ENCODE results near the gene CD99. TPM values are rescaled to one million over a fixed set of nuclear protein-coding genes. Genes with fewer than 3 reads are reported as not detected.

CD99 gene
- total and polyA plus RNA-seq, 2 of the 13 experiments (the other 11 are each of a cell fraction or from before 2014, with no cell fraction given) = 78.8 to 111 TPM

- POLR2A ChIA-PET = no interaction called here
Observed at GRCh38 chrX:2781698-2782097, 90.6 kb downstream of the CD99 start.

GRCh38 chrX:2782171-2782570 is 91.1 kb downstream of the CD99 start:
- in situ Hi-C loops (cut with HindIII; ENCODE audit: extremely low pct_ligation_motif_present, low pct_unique_long_range_greater_than_20kb) (no loop called here), intact Hi-C loops (cut with micrococcal nuclease; ENCODE audit: unreplicated experiment) (no loop called here)
- CTCF ChIA-PET (ENCODE audit: low intra/inter-chr PET ratio, low total read pairs) = no interaction called here
- no peak for TF ChIP-seq NFE2 (CRISPR knock-in tag; IDR thresholded peaks at IDR 0.05)
- no peak for TF ChIP-seq ZSCAN22 (CRISPR knock-in tag; IDR thresholded peaks at IDR 0.05)
- no peak for TF ChIP-seq ZNF776 (CRISPR knock-in tag; IDR thresholded peaks at IDR 0.05)
- TF ChIP-seq KAT8 (CRISPR knock-in tag; IDR thresholded peaks at IDR 0.05) = no peak
- TF ChIP-seq ZNF326 (CRISPR knock-in tag; IDR thresholded peaks at IDR 0.05; ENCODE audit: borderline replicate concordance) = no peak
- no peak for TF ChIP-seq ARID4A (CRISPR knock-in tag; IDR thresholded peaks at IDR 0.05; ENCODE audit: borderline replicate concordance)
- TF ChIP-seq ZNF337 (CRISPR knock-in tag; IDR thresholded peaks at IDR 0.05; ENCODE audit: borderline replicate concordance, low read depth) = no peak
- TF ChIP-seq CENPX (CRISPR knock-in tag; IDR thresholded peaks at IDR 0.05) = no peak
- TF ChIP-seq ADNP (CRISPR knock-in tag; IDR thresholded peaks at IDR 0.05) = no peak
- no peak for TF ChIP-seq KLF9 (CRISPR knock-in tag; IDR thresholded peaks at IDR 0.05; ENCODE audit: low read depth)
- TF ChIP-seq ZFP36 (IDR thresholded peaks at IDR 0.05; ENCODE audit: borderline replicate concordance, low read depth, low read length, partially characterized antibody) = no peak
- TF ChIP-seq, protein P1, sequence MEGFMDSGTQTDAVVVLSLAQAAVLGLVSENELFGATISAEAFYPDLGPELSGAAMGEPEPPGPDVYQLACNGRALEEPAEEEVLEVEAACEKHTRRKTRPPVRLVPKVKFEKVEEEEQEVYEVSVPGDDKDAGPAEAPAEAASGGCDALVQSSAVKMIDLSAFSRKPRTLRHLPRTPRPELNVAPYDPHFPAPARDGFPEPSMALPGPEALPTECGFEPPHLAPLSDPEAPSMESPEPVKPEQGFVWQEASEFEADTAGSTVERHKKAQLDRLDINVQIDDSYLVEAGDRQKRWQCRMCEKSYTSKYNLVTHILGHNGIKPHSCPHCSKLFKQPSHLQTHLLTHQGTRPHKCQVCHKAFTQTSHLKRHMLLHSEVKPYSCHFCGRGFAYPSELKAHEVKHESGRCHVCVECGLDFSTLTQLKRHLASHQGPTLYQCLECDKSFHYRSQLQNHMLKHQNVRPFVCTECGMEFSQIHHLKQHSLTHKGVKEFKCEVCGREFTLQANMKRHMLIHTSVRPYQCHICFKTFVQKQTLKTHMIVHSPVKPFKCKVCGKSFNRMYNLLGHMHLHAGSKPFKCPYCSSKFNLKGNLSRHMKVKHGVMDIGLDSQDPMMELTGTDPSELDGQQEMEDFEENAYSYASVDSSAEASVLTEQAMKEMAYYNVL (CRISPR knock-in tag; IDR thresholded peaks at IDR 0.05; ENCODE audit: borderline replicate concordance) = no peak
- TF ChIP-seq ZC3H13 (CRISPR knock-in tag; IDR thresholded peaks at IDR 0.05) = no peak
- Histone ChIP-seq H3K27me3 (ENCODE audit: control insufficient read depth in 1 of 2, insufficient read depth in 2 of 2, low read length in 2 of 2) (no peaks in the 10 kb centered on the region), H3K36me3 (replicated peaks in 1 of 2; ENCODE audit: control insufficient read depth in 1 of 2, insufficient read depth in 2 of 2, low read length in 2 of 2) (no peaks in the 10 kb centered on the region), H3K4me1 (ENCODE audit: insufficient read depth, low read length) (peaks cover 28% of the 10 kb centered on the region), H3K27ac (ENCODE audit: extremely low read length, insufficient read depth, low read length) (no peak overlapping the region), H3K9ac (ENCODE audit: insufficient read depth, low read depth, low read length) (no peak overlapping the region), H2AFZ (ENCODE audit: low read length) (no peak overlapping the region), H3K9me3 (ENCODE audit: low read length) (no peaks in the 10 kb centered on the region), H3K4me2 (ENCODE audit: low read depth, low read length) (peak overlapping the region; percentile 83), H4K20me1 (ENCODE audit: insufficient read depth, low read length) (no peaks in the 10 kb centered on the region), H3K4me3 (replicated peaks in 1 of 3; ENCODE audit: insufficient read depth in 1 of 3, low read depth in 2 of 3, low read length in 3 of 3) (peak overlapping the region; percentile 42 to 66 (median 64); a peak in 3 of 6 replicates), H3K79me2 (ENCODE audit: insufficient read depth, low read length) (no peaks in the 10 kb centered on the region)
- POLR2A ChIA-PET = no interaction called here
- no peak for DNase-seq (ENCODE audit: low spot score)
- 6% methylated on average over 4 of the region's 4 CpGs for WGBS (ENCODE audit: low lambda C conversion rate)
- FAIRE-seq = no peak
- no peak for ATAC-seq
- no TSS peak for BruUV-seq (replicated peaks)

More at GRCh38 chrX:2781698-2782097, 90.6 kb downstream of the CD99 start:
- H3K4me3 ChIP-seq (replicated peaks in 1 of 3; ENCODE audit: insufficient read depth in 1 of 3, low read depth in 2 of 3, low read length in 3 of 3) = peak overlapping the region; percentile 42 to 66 (median 64); a peak in 5 of 6 replicates
- in situ Hi-C loops (cut with HindIII; ENCODE audit: extremely low pct_ligation_motif_present, low pct_unique_long_range_greater_than_20kb) (no loop called here), intact Hi-C loops (cut with micrococcal nuclease; ENCODE audit: unreplicated experiment) (no loop called here)
- H3K36me3 ChIP-seq (replicated peaks in 1 of 2; ENCODE audit: control insufficient read depth in 1 of 2, insufficient read depth in 2 of 2, low read length in 2 of 2) = no peaks in the 10 kb centered on the region
- H2AFZ ChIP-seq (ENCODE audit: low read length) = no peak overlapping the region
- H3K4me1 ChIP-seq (ENCODE audit: insufficient read depth, low read length) = peaks cover 28% of the 10 kb centered on the region
- H4K20me1 ChIP-seq (ENCODE audit: insufficient read depth, low read length) = no peaks in the 10 kb centered on the region
- CTCF ChIA-PET (ENCODE audit: low intra/inter-chr PET ratio, low total read pairs) = no interaction called here
- ATAC-seq = no peak
- TF ChIP-seq RXRB (CRISPR knock-in tag; IDR thresholded peaks at IDR 0.05; ENCODE audit: borderline replicate concordance) = no peak
- H3K4me2 ChIP-seq (ENCODE audit: low read depth, low read length) = peak overlapping the region; percentile 83
- no TSS peak for BruUV-seq (replicated peaks)
- H3K9me3 ChIP-seq (ENCODE audit: low read length) = no peaks in the 10 kb centered on the region
- no peak for FAIRE-seq
- no peaks in the 10 kb centered on the region for H3K79me2 ChIP-seq (ENCODE audit: insufficient read depth, low read length)
- peak overlapping the region; percentile 97 for H3K27ac ChIP-seq (ENCODE audit: extremely low read length, insufficient read depth, low read length)
- 2% methylated on average over 6 of the region's 6 CpGs for WGBS (ENCODE audit: low lambda C conversion rate)
- H3K27me3 ChIP-seq (ENCODE audit: control insufficient read depth in 1 of 2, insufficient read depth in 2 of 2, low read length in 2 of 2) = no peaks in the 10 kb centered on the region
- H3K9ac ChIP-seq (ENCODE audit: insufficient read depth, low read depth, low read length) = peak overlapping the region; percentile 72; the same call in 1 of the 2 replicates
- DNase-seq (ENCODE audit: low spot score) = no peak

All from HepG2 (cell line).